HG02759 (cell line): ENCODE data around the gene MEFV.
"Not testable (repeated sequence)": the region's sequence is repeated elsewhere in the genome, so short reads cannot be mapped to it uniquely, and the experiment has no call there.

Experiments used
- ATAC-seq: cut with Tn5 transposase; IDR thresholded peaks from one replicate; pipeline ENCODE4 v1.9.1; 2021; ENCODE audit warnings: mild to moderate bottlenecking, moderate library complexity; ENCODE audit not compliant: unreplicated experiment

Gene MEFV

DNA sequence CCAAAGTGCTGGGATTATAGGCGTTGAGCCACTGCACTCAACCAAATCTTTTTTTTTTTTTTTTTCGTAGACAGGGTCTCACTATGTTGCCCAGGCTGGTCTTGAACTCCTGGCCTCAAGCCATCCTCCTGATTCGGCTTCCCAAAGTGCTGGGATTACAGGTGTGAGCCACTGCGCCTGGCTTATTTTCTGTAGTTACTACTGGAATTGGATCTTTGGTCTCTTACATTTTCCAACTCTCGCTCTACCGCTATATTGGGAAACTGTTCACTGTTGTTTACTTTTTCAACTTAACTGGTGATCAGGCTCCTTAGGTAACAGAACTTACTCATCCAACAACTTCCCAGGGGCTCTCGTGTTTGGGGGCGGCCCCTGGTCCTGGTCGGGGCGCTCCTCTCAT lies 35.6 kb downstream of the MEFV start:
- no peak for ATAC-seq

DNA sequence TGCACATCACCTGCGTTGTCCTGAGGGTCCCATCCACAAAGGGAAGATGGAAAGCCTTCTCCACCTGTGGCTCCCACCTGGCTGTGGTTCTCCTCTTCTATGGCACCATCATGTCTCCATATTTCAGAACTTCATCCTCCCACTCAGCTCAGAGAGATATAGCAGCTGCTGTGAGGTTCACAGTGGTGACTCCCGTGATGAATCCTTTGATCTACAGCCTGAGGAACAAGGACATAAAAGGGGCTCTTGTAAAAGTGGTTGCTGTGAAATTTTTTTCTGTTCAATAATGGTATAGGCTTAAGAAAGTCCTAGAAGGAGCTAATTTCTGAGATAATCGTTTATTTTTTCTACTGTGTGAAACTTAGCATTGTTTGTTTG lies 40.2 kb downstream of the MEFV start:
- no peak for ATAC-seq

DNA sequence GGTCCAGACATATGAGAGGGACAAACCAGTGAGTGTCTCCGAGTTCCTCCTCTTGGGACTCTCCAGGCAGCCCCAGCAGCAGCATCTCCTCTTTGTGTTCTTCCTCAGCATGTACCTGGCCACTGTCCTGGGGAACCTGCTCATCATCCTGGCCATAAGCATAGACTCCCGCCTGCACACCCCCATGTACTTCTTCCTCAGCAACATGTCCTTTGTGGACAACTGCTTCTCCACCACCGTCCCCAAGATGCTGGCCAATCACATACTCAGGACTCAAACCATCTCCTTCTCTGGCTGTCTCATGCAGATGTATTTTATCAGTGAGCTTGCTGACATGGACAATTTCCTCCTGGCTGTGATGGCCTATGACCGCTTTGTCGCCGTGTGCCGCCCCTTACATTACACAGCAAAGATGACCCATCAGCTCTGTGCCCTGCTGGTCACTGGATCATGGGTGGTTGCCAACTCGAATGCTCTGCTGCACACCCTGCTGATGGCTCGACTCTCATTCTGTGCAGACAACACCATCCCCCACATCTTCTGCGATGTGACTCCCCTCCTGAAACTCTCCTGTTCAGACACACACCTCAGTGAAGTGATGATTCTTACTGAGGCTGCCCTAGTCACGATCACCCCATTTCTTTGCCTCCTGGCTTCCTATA lies 40.7 kb downstream of the MEFV start:
- ATAC-seq, result no peak

DNA sequence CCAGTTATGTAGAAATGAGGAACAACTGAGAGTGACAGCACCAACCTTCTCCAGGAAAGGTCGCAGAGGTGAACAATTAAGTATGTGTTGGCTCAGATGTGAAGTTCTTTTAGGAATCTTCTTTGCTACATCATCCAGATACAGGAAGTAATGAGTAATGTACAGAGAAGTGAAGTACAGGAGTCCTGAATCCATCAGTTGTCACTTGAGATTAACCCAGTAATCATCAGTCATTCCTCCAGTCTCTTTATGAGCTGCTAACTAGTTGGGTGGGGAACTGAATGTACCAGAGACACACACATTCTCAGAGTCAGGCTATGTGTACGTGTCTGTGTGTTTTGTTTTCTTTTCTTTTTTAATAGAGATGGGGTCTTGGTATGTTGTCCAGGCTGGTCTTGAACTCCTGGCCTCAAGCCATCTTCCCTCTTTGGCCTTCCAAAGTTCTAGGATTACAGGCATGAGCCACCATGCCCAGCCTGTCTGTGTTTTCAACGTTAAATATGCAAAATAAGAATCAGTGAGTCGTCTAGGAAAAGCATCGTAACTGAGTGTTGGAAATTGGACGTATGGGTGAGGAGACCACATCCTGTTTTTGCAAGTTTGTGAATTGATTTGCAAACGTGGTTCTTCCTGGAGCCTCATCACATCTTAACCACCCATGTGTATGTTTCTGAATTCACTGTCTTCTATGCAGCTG lies 41.4 kb downstream of the MEFV start:
- ATAC-seq, result no peak

DNA sequence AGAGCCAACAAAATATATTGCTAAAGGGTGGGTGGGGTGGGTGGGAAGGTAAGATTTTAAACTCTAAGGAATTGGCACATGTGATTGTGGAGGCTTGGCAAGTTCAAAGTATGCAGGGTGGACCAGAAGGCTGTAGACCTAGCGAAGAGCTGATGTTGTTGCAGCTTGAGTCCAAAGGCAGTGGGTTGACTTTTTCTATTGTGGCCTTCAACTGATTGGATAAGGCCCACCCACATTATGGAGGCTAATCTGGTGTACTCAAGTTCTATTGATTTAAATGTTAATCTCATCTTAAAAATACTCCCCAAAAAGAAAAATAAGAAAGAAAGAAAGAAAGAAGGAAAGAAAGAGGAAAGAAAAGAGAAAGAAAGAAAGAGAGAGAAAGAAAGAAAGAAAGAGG lies 43.9 kb downstream of the MEFV start:
- no peak for ATAC-seq

DNA sequence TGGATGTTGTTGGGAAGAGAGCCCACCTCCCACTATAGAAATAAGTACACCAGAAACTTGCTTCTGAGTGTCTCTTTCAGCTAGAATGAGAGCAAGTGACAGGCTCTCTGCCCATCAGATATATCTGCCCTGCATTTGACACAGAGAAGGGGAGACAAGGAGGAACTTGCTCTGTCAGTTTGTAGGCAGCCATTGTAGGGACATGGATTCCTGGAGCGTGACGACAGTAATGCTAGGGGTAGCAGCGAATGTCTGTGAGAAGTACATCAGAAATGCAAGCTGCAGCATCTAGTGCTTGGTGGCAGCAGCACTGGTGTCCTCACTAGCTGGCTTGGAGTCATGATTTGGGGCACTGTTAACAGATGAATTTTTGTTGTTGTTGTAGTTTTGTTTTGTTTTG lies 44.4 kb downstream of the MEFV start:
- ATAC-seq, result no peak

DNA sequence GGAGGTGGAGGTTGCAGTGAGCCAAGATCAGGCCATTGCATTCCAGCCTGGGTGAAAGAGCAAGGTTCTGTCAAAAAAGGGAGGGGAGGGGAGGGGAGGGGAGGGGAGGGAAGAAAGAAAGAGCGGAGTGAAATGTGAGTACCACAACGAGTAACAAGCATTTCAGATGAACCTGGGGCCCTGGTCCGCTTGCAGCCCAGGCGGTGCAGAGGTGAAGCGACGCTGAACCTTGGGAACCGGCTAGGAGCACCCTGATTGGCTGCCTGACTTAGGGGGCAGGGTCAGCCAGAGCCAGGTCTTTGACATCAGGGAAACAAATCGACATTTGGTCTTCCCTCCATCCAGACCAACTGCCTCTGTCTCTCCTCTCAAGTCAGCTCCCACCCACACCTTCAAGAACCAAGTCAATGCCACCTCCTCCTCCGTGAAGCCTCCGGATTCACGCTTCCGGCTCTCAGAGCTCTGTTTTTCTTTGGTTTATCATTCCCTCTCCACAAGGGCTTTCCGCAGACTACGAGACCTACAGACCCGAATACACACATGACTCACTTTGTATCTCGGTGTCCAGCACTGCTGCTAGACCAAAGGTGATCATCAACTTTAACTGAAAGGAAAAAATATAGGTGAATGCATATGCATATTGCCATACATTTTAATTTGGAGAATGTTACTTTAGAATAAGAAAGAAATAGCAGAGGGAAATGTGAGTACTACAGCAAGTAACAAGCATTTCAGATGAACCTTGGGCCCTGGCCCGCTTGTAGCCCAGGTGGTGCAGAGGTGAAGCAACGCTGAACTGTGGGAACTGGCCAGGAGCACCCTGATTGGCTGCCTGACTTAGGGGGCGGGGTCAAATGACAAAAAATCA lies 49.1 kb downstream of the MEFV start:
- ATAC-seq, result no peak

DNA sequence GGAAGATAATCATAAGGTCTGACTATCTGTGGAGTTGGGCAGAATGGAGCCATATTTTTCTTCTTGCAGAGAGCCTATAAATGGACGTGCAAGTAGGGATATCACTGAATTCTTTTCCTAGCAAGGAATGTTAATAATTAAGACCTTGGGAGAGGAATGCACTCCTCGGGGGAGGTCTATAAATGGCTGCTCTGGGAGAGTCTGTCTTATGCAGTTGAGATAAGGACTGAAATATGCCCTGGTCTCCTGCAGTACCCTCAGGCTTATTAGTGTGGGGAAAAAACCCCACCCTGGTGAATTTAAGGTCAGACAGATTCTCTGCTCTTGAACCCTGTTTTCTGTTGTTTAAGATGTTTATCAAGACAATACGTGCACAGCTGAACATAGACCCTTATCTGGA lies 50.5 kb downstream of the MEFV start:
- ATAC-seq, result not testable (repeated sequence)

DNA sequence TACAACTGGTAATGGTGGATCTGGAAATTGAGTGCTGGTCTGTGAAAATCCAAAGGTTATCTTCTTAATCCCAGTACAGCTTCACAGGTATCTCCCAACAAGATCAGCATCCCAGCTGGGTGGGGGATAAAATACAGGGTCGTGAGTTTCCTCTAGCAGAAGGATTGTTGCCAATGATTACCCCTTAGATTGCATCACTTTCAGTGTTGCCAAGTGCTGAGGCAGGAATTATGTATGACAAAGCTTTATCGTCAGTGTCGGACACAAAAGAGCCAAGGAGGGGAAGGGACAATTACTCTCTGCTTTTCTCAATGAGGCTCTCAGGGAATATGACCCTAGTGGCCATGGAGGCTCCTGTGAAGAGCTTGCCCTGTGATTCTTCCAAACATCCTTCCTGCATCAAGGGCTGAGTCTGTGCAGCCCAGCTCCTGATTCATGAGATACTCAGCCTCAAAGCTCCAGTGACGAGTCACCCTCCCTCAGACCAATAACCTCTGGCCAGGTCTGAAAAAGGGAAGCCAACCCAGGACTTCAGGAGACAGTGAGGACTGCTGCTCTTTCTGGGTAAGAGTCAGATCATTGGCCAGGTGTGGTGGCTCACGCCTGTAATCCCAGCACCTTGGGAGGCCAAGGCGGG lies 53.4 kb downstream of the MEFV start:
- no peak for ATAC-seq

DNA sequence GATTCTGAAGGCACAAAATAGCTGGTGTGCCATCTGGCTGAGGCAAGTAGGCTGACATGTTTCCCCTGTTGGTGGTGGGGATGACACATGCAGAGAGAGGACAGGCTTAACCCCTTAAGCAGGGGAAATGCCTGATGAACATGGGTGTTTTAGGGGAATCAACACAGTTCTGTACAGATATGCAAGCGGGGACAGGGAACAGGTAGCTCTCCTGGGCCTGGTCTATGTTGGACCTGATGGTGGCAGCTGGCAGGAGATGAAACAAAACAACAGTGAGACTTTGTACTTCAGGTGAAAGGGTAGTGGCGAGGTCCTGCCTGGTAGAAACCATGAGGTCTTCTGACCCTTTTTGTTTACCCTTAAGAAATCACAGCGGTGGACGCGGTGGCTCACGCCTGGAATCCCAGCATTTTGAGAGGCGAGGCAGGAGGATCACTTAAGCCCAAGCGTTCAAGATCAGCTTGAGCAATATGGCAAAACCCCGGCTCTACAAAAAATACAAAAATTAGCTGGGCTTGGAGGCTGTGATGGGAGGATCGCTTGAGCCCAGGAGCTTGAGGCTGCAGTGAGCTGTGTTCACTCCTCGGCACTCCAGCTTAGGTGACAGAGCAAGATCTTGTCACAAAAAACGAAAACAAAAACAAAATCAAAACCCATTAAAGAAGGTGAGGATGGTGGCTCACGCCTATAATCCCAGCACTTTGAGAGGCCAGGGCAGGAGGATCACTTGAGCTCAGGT lies 57.9 kb downstream of the MEFV start:
- ATAC-seq, result no peak

DNA sequence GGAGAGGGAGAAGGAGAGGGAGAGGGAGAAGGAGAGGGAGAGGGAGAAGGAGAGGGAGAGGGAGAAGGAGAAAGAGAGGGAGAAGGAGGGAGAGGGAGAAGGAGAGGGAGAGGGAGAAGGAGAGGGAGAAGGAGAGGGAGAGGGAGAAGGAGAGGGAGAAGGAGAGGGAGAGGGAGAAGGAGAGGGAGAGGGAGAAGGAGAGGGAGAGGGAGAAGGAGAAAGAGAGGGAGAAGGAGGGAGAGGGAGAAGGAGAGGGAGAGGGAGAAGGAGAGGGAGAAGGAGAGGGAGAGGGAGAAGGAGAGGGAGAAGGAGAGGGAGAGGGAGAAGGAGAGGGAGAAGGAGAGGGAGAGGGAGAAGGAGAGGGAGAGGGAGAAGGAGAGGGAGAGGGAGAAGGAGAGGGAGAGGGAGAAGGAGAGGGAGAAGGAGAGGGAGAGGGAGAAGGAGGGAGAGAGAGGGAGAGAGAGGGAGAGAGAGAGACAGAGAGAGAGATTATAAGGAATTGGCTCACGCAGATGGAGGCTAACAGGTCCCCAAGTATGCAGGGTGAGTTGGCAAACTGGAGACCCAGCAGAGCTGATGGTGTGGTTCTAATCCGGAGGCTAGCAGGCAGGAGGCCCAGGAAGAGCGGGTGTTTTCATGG lies 58.6 kb downstream of the MEFV start:
- ATAC-seq, result not testable (repeated sequence)

DNA sequence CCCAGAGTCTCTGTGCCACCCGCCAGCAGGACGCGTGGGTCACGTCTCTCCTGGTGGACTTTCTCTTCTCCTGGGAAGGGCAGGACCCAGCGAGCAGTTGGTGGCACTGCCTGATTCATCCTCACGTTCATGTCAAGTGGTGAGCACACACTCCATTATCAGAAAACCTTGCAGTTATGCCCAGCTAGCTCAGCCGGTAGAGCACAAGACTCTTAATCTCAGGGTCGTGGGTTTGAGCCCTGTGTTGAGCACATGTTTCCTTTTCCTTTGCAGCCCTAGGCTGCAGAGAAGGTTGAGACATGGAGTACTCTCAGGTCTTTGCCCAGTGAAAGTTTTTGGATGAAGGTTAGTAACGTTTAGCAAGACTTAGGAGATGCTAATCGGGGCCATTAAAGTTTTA lies 60.5 kb downstream of the MEFV start:
- ATAC-seq, result no peak

DNA sequence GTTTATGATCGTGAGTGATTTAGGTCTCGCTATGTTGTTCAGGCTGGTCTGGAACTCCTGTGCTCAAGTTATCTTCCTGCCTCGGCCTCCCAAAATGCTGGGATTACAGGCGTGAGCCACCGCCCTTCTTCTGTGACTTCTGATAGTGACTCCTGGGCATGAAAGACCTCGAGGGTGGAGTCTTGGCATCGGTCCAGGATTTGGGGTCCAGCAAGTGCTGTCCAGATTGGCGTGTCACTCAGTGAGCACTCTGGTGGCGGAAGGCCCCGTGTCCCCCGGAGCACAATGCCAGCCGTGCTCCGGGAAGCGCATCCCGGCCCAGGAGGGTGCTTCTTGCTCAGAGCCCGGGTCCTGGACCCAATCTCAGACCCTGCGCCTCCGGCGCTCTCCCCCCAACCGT lies 61.6 kb downstream of the MEFV start:
- no peak for ATAC-seq

DNA sequence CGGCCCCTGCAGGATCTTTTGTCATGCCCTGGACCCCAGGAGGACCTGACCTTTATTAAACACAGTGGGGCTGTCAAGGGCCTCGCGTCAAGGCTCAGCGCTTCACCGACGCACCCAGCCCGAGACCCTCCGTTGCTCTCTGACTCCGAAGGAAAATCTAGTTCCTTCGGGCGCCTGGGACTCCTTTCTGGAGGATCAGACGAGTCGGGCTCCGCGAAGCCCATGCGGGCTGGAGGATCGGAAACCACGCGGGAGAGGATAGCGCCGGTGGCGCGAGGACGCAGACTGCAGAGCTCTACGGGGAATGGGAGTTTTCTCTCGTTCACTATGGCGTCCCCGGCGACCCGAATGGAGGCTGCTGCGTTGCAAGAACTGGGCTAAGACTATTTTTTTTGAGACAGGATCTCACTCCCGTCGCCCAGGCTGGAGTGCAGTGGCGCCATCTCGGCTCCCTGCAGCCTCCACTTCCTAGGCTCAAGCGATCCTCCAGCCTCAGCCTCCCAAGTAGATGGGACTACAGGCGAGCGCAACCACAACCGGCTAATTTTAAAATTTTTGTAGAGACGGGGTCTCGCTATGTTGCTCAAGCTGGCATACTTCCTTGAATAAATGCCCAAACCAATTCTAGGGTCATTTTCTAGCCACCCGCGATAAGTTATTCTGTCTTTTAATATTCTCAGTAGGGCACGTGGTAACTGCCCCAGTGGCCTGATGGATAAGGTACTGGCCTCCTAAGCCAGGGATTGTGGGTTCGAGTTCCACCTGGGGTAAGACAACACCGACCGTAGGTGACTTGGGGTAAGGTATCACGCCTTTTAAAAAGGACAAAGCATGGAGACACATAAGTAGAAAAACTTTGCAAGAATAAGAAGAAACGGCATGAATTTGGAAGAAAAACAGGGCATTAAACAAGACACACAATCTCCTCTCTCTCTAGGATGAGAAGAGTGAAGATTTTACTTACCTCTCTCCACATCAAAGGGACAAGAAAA lies 62.9 kb downstream of the MEFV start:
- ATAC-seq, result no peak

DNA sequence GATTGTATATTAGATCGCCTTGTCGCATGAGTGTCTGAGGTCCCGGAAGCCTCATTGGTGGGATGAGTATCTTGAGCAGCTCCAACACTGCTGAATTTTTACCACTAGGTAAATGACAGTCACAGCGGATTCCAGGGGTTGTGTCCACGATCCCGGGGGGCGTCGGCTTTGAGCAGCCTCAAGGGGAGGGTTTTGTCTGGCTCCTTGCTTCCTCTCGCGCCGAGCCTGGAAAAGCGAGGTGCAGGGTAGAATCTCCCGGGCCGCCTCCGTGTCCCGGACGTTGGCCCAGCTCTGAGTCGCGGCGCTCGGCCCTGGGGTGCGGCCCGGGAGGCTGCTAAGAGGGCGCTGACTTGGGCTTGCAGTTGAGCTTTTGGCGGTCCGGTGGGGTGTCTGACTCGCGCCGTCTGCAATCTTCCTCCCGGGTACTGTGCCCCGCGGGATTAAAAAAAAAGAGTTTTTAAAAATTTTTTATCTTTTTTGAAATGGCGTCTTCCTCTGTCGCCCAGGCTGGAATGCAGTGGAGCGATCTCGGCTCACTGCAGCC lies 63.9 kb downstream of the MEFV start:
- ATAC-seq, result no peak
